GM19463 (cell line): ENCODE results near the gene PPP3CB.

Experiments used
- ATAC-seq: cut with Tn5 transposase; IDR thresholded peaks from one replicate; pipeline ENCODE4 v1.9.1; 2021; ENCODE audit warnings: mild to moderate bottlenecking, moderate library complexity; ENCODE audit not compliant: unreplicated experiment

PPP3CB gene

DNA sequence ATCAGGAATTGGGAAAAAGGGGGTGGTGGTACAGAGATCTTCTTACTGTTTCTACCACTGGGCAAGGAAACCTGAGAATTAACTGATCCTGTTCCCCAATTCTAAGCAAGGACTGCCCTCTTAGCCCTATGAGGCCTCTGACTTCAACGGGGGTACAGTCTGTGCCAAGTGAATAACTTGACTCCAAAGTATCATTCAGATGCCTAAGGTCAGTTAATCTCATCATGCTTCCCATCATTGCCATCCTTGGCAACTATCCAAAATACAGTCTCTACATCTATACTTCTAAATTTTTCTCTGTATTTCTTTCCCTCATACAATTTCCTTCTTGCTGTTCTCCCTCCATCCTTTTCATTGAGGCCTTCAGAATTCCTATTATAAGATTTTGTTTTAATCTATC is 10.5 kb downstream of the PPP3CB start:
- no peak for ATAC-seq

- ATAC-seq: no peak
Observed at GRCh38 chr10:73480158-73480557, 15.7 kb downstream of the PPP3CB start.

DNA sequence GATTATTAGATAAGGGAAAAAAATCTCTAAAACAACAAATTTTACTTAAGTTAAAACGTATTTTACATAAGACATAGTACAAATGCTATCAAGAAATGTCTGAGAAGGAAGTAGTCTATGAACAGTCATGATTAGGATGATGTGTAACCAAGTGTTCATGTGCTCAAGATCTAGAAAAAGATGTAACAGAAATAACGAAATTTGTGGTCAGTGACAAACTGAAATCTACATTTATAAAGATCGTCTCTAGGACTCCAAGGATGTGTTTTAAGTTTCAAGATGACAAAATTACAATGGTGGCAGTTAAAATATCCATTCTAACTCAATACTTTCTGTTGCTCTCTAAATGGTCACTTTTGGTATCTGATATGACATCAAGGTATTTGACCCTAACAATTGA is 17.2 kb downstream of the PPP3CB start:
- no peak for ATAC-seq

- no peak for ATAC-seq
Observed at GRCh38 chr10:73471226-73471625, 24.6 kb downstream of the PPP3CB start.

GRCh38 chr10:73469579-73469978 is 26.2 kb downstream of the PPP3CB start:
- ATAC-seq: no peak

GRCh38 chr10:73467206-73467605 is 28.6 kb downstream of the PPP3CB start:
- no peak for ATAC-seq

DNA sequence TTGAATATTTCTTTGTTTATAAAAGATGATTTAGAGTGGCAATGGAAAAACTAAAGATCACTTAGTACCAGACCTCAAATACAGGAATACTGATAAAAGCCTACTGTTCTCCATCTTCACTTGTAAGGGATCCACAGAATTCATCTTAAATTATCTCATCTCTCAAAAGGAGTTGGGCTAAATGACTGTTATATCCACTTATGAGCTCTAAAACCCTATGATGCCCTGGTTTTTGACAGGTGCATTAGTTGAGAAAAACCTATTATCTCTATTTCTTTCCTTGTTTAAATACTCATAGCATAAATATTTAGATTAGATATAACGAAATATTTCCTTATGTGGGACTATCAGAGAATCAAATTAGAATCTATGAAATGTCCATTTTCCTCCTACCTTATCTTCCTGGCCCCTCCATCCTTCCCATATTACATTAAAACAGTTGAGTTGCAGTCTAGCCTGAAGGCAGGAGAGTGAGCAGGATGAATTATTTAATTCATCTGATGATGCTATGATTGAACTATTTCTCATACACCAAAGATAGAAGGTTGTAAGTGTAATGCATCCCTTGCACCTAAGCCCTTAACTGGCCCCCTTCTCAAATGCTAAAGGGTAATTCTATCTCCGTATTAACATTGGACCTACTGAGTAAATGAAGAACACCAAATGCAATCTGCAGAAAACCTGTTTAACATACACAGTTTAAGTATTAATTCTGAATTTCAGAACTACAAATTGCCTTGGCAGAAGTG is 29.7 kb downstream of the PPP3CB start:
- ATAC-seq: no peak

DNA sequence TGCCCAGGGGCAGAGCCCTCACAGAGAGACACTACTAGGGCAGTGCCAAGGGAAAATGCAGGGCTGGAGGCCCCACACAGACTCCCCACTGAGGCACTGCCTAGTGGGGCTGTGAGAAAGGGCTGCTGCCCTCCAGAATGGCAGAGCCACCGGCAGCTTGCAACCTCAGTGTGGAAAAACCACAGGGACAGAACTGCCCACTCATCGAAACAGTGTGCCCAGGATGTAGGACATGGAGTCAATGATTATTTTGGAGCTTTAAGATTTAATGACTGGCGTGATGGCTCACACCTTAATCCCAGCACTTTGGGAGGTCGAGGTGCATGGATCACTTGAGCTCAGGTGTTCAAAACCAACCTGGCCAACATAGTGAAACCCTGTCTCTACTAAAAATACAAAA is 34.9 kb downstream of the PPP3CB start:
- no peak for ATAC-seq

- ATAC-seq: no peak
Observed at GRCh38 chr10:73459683-73460314, 36.0 kb downstream of the PPP3CB start.

DNA sequence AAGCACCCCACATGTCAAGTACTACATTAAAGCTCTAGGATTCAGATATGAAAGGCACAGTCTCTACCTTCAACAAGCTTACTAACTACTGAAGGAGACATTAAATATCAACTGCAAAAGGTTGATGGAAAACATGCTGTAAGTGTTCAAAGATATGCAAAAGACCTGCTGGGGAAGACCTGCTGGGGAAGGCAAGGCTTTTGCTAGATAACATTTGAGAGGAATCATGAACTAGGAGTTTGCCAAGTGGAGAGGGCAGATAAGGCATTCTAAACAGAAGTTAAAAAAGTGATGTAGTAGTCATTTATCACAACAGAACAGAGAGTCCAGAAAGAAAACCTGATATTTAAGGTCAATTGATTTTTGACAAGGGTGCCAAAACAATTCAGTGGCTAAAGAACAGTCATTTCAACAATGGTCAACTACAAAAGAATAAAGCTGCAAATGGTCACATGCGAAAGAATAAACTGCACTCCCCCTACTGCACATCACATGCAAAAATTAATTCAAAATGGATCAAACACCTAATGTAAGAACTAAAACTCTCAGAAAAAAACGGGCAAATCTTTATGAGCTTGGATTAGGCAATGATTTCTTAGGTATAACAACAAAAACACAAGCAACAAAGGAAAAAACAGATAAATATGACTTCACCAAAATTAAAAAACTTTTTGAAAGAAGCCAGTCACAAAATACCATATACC is 39.5 kb downstream of the PPP3CB start:
- ATAC-seq: no peak

- no peak for ATAC-seq
Observed at GRCh38 chr10:73449113-73449512, 46.7 kb downstream of the PPP3CB start.

- no peak for ATAC-seq
Observed at GRCh38 chr10:73448384-73448783, 47.4 kb downstream of the PPP3CB start.

DNA sequence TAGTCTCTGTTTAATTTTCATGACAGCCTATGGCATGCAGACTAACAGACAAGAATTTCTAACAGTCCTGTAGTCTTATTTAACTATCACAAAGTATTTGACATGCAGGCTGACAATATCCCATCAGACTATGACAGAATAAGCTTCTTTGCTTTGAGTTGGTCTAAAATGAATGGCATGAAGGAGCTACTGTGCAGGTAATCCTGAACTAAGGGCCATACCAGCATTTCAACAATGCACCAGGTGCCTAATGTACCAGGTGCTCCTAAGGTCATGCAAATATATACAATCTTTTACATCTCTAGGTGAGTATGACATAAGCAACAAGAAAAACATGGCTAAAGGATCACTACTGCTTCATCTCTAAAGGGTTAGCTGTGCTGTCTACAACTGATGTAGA is 48.9 kb downstream of the PPP3CB start:
- ATAC-seq: no peak

DNA sequence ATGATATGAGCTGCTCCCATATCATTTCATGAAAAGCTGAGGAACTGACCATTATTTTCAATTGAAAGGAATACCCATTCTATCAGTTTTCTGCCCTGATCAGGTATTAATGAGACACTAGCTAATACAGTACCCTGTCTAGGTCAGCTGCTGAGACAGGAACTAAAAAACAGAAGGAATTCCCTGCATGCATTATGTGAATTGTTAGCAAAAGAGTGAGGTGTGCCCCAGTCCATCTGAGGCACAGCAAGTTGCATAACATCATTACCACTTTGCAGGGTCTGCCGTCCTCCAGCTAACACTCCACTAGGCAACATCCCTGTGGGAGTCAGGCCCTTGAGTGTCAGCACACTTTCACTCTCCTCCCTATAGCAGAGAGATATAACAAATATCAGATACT is 51.4 kb downstream of the PPP3CB start:
- no peak for ATAC-seq

GRCh38 chr10:73439605-73440312 is 56.1 kb downstream of the PPP3CB start:
- no peak for ATAC-seq

- ATAC-seq: no peak
Observed at GRCh38 chr10:73439055-73439454, 56.8 kb downstream of the PPP3CB start.

GRCh38 chr10:73433538-73433867 is 62.3 kb downstream of the PPP3CB start, which contains the start of gene MSS51:
TSS of gene MSS51 (minus strand) at chr10:73433561. CDS start at chr10:73428284, 5,277 bp downstream.
- no peak for ATAC-seq

GRCh38 chr10:73432646-73433537 is 62.9 kb downstream of the PPP3CB start:
- no peak for ATAC-seq

DNA sequence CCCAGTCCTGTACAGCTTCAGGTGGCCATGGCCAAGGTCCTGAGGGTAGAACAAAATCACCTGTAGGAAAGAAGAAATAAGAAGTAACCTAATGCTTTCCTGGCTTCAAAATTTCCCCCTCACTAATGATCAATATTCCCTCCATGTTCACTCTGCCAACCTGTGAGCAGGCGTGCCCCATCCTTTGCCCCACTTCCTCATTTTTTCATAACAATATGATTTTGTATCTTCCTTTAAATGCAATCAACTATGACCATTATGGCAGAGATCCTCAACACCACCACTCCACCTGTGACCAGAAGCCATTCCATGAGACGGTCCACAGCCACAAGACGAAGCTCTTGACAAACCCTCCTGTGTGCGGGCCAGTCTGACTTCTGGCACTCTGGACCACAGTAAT is 69.5 kb downstream of the PPP3CB start:
- no peak for ATAC-seq

DNA sequence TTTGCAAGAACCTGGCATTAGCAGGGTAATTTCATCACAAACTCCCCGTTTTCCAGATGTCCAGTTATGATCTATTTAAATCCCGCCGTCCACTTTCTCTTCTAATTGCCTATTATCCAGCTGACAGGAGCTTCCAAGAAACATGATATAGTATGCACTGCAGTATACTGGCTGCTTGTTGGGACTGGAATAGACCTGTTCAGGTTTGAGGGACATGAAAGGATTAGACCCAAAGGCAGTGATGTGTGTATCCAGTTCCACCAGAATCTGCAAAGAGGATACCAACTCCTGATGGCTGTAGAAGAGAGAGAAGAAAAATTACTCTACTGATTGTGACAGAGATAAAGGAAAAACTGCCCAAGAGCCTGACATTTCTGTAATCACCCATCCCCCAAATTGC is 71.3 kb downstream of the PPP3CB start:
- no peak for ATAC-seq
